Endothelial cell of umbilical vein (primary cell): ENCODE measurements around the gene GRK4. TPM values are rescaled to one million over a fixed set of nuclear protein-coding genes. Genes with fewer than 3 reads are reported as not detected.

Source experiments
- BruUV-seq: library from RNA; stranded (reverse); fragments of 400-500 nt; replicated peaks from 2 replicates; lab custom pipeline; 2021; lab: Mats Ljungman, UMichigan
- CTCF ChIA-PET: fragments of 300-600, 350-600 bp; sonication (Branson Sonifier 250); formaldehyde crosslinking; loops from one replicate; lab custom pipeline; 2021; ENCODE audit warnings: antibody characterized with exemption, inconsistent platforms; lab: Charles Lee
- POLR2A ChIA-PET: fragments of 300-600, 350-600 bp; sonication (Branson Sonifier 250); formaldehyde crosslinking; loops from one replicate; lab custom pipeline; 2021; ENCODE audit warnings: antibody characterized with exemption, inconsistent platforms; lab: Charles Lee
- DNase-seq: peaks from one replicate; pipeline ENCODE4 v3.0.0-alpha.2; 2011; ENCODE audit warnings: low read depth, low spot score
- FAIRE-seq: peaks from 2 replicates; lab custom pipeline; 2011; peaks lifted over from hg19 to GRCh38; lab: Jason Lieb, UNC
- H2AFZ ChIP-seq: 2 replicates; pipeline ENCODE4 v1.6.0; 2012; ENCODE audit warnings: low read depth, low read length, control low read depth, inconsistent platforms
- H3K27ac ChIP-seq: 2 replicates; pipeline ENCODE4 v1.5.1; 2011; ENCODE audit warnings: low read depth, mild to moderate bottlenecking, control low read depth, low read length, moderate library complexity; ENCODE audit not compliant: insufficient read depth
- H3K27me3 ChIP-seq, 2 experiments: 2 replicates each; pipeline versions ENCODE4 v1.6.0 to v1.6.1; 2011; ENCODE audit warnings: low read length in 2 of 2, mixed read lengths in 1 of 2; ENCODE audit not compliant: control insufficient read depth in 2 of 2, insufficient read depth in 2 of 2
- H3K36me3 ChIP-seq, 2 experiments: 2 replicates in 1 of 2; 3 replicates in 1 of 2; pipeline ENCODE4 v1.5.1; 2011; ENCODE audit warnings: low read length in 2 of 2, mild to moderate bottlenecking in 1 of 2, moderate library complexity in 1 of 2; ENCODE audit not compliant: control insufficient read depth in 2 of 2, insufficient read depth in 2 of 2; ENCODE audit errors: extremely low read depth in 1 of 2
- H3K4me1 ChIP-seq: 3 replicates; pipeline ENCODE4 v1.5.1; 2011; ENCODE audit warnings: mild to moderate bottlenecking, low read length; ENCODE audit not compliant: control insufficient read depth, insufficient read depth; ENCODE audit errors: extremely low read depth
- H3K4me2 ChIP-seq: 2 replicates; pipeline ENCODE4 v1.6.1; 2011; ENCODE audit warnings: low read length, control low read depth, mixed read lengths; ENCODE audit not compliant: insufficient read depth
- H3K4me3 ChIP-seq, 3 experiments: fragments of 200-600 bp in 1 of 3; sonication (generic), shearing (Covaris generic) in 1 of 3; replicated peaks in 1 of 3; 2 replicates each; pipeline ENCODE4 v1.5.1; 2011 to 2016; ENCODE audit warnings: control low read depth in 3 of 3, low read length in 3 of 3, mild to moderate bottlenecking in 2 of 3, inconsistent platforms in 1 of 3, low read depth in 1 of 3, moderate library complexity in 1 of 3; ENCODE audit not compliant: insufficient read depth in 1 of 3
- H3K79me2 ChIP-seq: 2 replicates; pipeline ENCODE4 v1.6.0; 2012; ENCODE audit warnings: low read length, inconsistent platforms; ENCODE audit not compliant: control insufficient read depth, insufficient read depth
- H3K9ac ChIP-seq: replicated peaks from 2 replicates; pipeline ENCODE3; 2011; ENCODE audit warnings: low read length, control low read depth; ENCODE audit not compliant: insufficient read depth; ENCODE audit errors: extremely low read depth
- H3K9me1 ChIP-seq: replicated peaks from 3 replicates; pipeline ENCODE4 v1.6.0; 2011; ENCODE audit warnings: mild to moderate bottlenecking, low read length; ENCODE audit not compliant: control insufficient read depth, insufficient read depth; ENCODE audit errors: extremely low read depth
- H3K9me3 ChIP-seq: replicated peaks from 2 replicates; pipeline ENCODE4 v1.5.1; 2012; ENCODE audit warnings: low read length, inconsistent platforms; ENCODE audit not compliant: control insufficient read depth, insufficient read depth
- H4K20me1 ChIP-seq: replicated peaks from 2 replicates; pipeline ENCODE3; 2011; ENCODE audit warnings: mild to moderate bottlenecking, low read length; ENCODE audit not compliant: control insufficient read depth, insufficient read depth; ENCODE audit errors: extremely low read depth
- EZH2 ChIP-seq: IDR thresholded peaks from 2 replicates; pipeline ENCODE4 v1.6.1; 2012; ENCODE audit warnings: borderline replicate concordance, low read depth, mild to moderate bottlenecking, moderate library complexity, low read length, inconsistent platforms; ENCODE audit not compliant: severe bottlenecking
- FOS ChIP-seq: IDR thresholded peaks from 2 replicates; pipeline ENCODE4 v1.6.1; 2011; ENCODE audit warnings: mild to moderate bottlenecking, low read length, moderate library complexity, borderline replicate concordance; ENCODE audit not compliant: insufficient read depth
- GATA2 ChIP-seq: IDR thresholded peaks from 2 replicates; pipeline ENCODE4 v1.7.0; 2011; ENCODE audit warnings: low read depth, mild to moderate bottlenecking, moderate library complexity, mixed read lengths, low read length; ENCODE audit not compliant: insufficient read length, insufficient read depth
- JUN ChIP-seq: IDR thresholded peaks from 2 replicates; pipeline ENCODE4 v1.6.1; 2011; ENCODE audit warnings: borderline replicate concordance, low read depth; ENCODE audit not compliant: insufficient read length, insufficient read depth
- MYC ChIP-seq: IDR thresholded peaks from one replicate; pipeline ENCODE4 v1.6.1; 2011; ENCODE audit warnings: mild to moderate bottlenecking, low read depth, low read length
- POLR2A ChIP-seq: IDR thresholded peaks from 2 replicates; pipeline ENCODE4 v1.6.1; 2012; ENCODE audit warnings: low read depth, mild to moderate bottlenecking, control low read depth, low read length
- POLR2AphosphoS5 ChIP-seq: IDR thresholded peaks from 2 replicates; pipeline ENCODE4 v1.6.1; 2012; ENCODE audit warnings: low read depth, mild to moderate bottlenecking, control low read depth, low read length, moderate library complexity; ENCODE audit not compliant: insufficient read depth
- dilution Hi-C: fragments of 300-500 bp; cut with MboI; formaldehyde crosslinking; loops from one replicate; pipeline ENCODE4 v1.15.0; 2019; ENCODE audit warnings: low sequenced_read_pairs; ENCODE audit not compliant: extremely low pct_ligation_motif_present
- intact Hi-C: fragments of 100-400 bp; cut with micrococcal nuclease; formaldehyde crosslinking; loops from one replicate; pipeline ENCODE4 v1.10.0; 2022
- polyA plus RNA-seq, 4 experiments: library from polyadenylated mRNA; depleted of rRNA in 3 of 4; stranded (reverse) in 3 of 4; unstranded in 1 of 4; fragments of >200 nt; gene quantifications; 2 replicates each; pipeline versions ENCODE4 v1.2.1 to v1.2.3, GENCODE V29; 2011 to 2012; ENCODE audit warnings: missing spikeins in 1 of 4
- total RNA-seq: library from RNA; stranded (reverse); gene quantifications from 2 replicates; pipeline ENCODE4 v1.2.3, GENCODE V29; 2021
- TF ChIP-seq, protein P1 (sequence below), 2 donors: IDR thresholded peaks; 1 replicate in 1 of 2; 2 replicates in 1 of 2; pipeline ENCODE4 v1.5.1; 2011; ENCODE audit warnings: low read length in 2 of 2, mild to moderate bottlenecking in 2 of 2, moderate library complexity in 2 of 2, control low read depth in 1 of 2, inconsistent platforms in 1 of 2, low read depth in 1 of 2; ENCODE audit not compliant: insufficient read depth in 1 of 2; ENCODE audit errors: extremely low read depth in 1 of 2
- TF ChIP-seq, protein P2 (sequence below): IDR thresholded peaks from 2 replicates; pipeline ENCODE4 v1.6.1; 2011; ENCODE audit not compliant: insufficient read depth, insufficient read length

GRK4 gene
- total and polyA plus RNA-seq, 2 donors (not counting 3 experiments of a cell fraction or from before 2014, with no cell fraction given) = 3.1 to 6.3 TPM

DNA sequence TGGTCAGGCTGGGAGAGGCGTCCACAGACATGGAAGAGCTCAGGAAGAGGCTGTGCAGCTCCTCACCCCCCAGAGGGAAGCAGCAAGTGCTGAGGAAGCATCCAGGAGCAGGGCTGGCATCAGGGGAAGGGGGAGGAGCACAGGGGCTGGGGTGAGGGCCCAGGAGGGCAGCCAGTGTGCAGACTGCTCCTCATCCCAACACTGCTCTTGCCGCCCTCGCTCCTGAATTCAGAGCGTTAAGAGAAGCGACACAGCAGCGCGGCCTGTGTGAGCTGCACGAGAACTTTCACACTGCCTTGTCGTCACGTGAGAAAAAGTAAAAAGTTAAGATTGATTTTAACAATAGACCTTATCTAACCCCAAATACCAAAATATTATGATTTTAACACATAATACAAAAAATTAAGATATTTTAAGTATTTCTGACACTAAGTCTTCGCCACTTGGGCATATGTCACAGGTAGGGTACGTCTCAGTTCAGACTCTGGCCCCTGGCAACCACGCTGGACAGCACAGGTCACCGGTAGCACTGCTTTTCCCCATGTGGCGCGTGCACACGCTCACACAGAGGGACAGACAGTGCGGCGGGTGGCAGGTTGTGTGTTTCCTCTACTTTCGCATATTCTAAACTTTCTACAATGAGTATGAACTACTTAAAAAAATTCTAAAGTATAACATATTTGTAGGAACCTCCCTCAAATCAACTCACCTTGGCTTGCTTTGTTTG lies 19.8 kb upstream of the GRK4 start:
- no peaks in the 10 kb centered on the region for H3K9me1 ChIP-seq
- peaks cover 31 to 83% of the 10 kb centered on the region in 2 experiments for H3K36me3 ChIP-seq
- no peak overlapping the region for H3K4me3 ChIP-seq
- H4K20me1 ChIP-seq = no peaks in the 10 kb centered on the region
- dilution Hi-C loops (no loop called here), intact Hi-C loops (no loop called here)
- POLR2A ChIA-PET = no interaction called here
- no peak for TF ChIP-seq EZH2
- TF ChIP-seq, protein P1, sequence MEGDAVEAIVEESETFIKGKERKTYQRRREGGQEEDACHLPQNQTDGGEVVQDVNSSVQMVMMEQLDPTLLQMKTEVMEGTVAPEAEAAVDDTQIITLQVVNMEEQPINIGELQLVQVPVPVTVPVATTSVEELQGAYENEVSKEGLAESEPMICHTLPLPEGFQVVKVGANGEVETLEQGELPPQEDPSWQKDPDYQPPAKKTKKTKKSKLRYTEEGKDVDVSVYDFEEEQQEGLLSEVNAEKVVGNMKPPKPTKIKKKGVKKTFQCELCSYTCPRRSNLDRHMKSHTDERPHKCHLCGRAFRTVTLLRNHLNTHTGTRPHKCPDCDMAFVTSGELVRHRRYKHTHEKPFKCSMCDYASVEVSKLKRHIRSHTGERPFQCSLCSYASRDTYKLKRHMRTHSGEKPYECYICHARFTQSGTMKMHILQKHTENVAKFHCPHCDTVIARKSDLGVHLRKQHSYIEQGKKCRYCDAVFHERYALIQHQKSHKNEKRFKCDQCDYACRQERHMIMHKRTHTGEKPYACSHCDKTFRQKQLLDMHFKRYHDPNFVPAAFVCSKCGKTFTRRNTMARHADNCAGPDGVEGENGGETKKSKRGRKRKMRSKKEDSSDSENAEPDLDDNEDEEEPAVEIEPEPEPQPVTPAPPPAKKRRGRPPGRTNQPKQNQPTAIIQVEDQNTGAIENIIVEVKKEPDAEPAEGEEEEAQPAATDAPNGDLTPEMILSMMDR (IDR thresholded peaks at IDR 0.05; ENCODE audit: extremely low read depth in 1 of 2, insufficient read depth in 1 of 2, low read depth in 1 of 2, low read length in 2 of 2) = no peak
- no peak for TF ChIP-seq GATA2
- no peak for TF ChIP-seq MYC
- TF ChIP-seq POLR2AphosphoS5 = no peak
- TF ChIP-seq POLR2A = no peak
- TF ChIP-seq, protein P2, sequence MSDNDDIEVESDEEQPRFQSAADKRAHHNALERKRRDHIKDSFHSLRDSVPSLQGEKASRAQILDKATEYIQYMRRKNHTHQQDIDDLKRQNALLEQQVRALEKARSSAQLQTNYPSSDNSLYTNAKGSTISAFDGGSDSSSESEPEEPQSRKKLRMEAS = no peak
- TF ChIP-seq JUN = no peak
- TF ChIP-seq FOS = no peak
- H3K4me1 ChIP-seq = no peaks in the 10 kb centered on the region
- H3K9ac ChIP-seq = no peak overlapping the region
- CTCF ChIA-PET = interaction anchor here (2.3 kb wide), 1 partner anchor 8 kb away, joined by 5 read pairs; no protein-coding TSS in a partner anchor
- no peak overlapping the region for H3K27ac ChIP-seq
- no peaks in the 10 kb centered on the region for H3K79me2 ChIP-seq
- no peaks in the 10 kb centered on the region for H3K27me3 ChIP-seq
- H3K4me2 ChIP-seq = no peak overlapping the region
- H3K9me3 ChIP-seq = no peaks in the 10 kb centered on the region
- no TSS peak for BruUV-seq
- FAIRE-seq (no peak), DNase-seq (no peak)
- no peak overlapping the region for H2AFZ ChIP-seq
